MM.1S (cell line): ENCODE data around the gene PPIF.

Experiments
- EZH2phosphoT487 ChIP-seq: fragments of 300-600 bp; sonication (generic); IDR thresholded peaks from 2 replicates; pipeline ENCODE4 v1.6.1; 2018; ENCODE audit warnings: antibody characterized with exemption, low read length
- TF ChIP-seq, protein P1 (sequence below): fragments of 300-600 bp; sonication (generic); IDR thresholded peaks from 2 replicates; pipeline ENCODE4 v1.5.1; 2016; ENCODE audit warnings: antibody characterized with exemption, low read length, mixed read lengths

GRCh38 chr10:79391231-79392019 is 44.2 kb downstream of the PPIF start:
- TF ChIP-seq, protein P1, sequence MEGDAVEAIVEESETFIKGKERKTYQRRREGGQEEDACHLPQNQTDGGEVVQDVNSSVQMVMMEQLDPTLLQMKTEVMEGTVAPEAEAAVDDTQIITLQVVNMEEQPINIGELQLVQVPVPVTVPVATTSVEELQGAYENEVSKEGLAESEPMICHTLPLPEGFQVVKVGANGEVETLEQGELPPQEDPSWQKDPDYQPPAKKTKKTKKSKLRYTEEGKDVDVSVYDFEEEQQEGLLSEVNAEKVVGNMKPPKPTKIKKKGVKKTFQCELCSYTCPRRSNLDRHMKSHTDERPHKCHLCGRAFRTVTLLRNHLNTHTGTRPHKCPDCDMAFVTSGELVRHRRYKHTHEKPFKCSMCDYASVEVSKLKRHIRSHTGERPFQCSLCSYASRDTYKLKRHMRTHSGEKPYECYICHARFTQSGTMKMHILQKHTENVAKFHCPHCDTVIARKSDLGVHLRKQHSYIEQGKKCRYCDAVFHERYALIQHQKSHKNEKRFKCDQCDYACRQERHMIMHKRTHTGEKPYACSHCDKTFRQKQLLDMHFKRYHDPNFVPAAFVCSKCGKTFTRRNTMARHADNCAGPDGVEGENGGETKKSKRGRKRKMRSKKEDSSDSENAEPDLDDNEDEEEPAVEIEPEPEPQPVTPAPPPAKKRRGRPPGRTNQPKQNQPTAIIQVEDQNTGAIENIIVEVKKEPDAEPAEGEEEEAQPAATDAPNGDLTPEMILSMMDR: no peak
- no peak for TF ChIP-seq EZH2phosphoT487
